Cerebellar cortex (tissue), 1 donor: ENCODE results near the gene MMD.

Source experiments
- DNase-seq: peaks from one replicate; pipeline ENCODE4 v3.0.0-alpha.2; 2015; ENCODE audit warnings: low spot score

The MMD gene

DNA sequence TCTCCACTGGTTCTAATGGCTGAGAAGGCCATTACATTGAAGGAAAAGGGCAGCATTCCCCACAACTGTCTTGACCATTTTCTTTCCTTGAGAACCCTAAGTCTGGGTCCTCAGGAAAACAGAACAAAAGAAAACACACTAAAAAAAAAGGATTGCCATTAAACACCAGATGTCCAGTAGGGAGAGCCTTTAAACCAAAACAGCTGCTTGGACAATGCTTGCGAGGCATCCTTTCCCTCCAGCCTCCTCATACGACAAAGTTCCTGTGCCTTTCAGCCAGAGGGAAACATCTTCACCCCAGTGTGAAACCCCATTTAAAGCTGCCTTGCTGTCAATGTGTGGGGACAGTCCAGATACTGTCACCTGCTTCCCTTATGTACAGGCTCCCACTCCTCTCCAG is 74.3 kb downstream of the MMD start:
- no peak for DNase-seq

DNA sequence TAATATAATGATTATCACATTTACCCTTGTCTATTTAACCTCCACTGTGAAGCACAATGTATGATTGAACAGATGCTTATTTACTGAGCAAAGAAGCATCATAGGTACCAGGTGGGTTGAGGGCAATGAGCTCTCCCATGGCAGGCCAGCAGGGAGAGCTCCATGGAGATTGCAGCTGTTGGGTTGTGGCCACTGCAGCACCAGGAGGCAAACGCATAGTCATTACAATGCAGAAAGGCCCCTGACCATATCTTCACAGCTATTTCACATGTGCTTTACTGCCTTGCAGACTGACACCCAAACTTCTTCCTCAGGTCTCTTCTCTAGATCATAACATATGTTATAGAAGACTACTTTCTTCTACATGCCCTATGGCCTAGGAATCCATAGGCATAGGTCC is 75.0 kb downstream of the MMD start:
- no peak for DNase-seq

DNA sequence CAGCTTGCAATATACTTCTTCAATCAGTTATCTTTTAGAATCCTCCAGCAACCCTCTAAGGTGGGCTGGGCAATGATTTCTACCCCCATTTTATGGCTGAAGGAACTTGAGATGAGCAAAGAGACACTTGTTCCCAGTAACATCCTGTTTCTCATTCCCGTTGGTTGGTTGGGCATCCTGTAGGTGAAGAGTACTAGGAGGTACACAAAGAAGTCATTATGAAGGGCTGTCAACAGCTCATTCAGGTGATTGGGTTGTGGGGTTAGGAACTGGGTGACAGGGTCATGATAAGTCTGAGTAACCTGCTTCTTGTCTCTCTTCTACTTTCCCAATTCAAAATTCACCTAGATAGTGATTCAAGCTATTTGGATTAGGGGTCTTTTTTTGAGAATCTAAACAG is 76.5 kb downstream of the MMD start:
- DNase-seq: no peak

DNA sequence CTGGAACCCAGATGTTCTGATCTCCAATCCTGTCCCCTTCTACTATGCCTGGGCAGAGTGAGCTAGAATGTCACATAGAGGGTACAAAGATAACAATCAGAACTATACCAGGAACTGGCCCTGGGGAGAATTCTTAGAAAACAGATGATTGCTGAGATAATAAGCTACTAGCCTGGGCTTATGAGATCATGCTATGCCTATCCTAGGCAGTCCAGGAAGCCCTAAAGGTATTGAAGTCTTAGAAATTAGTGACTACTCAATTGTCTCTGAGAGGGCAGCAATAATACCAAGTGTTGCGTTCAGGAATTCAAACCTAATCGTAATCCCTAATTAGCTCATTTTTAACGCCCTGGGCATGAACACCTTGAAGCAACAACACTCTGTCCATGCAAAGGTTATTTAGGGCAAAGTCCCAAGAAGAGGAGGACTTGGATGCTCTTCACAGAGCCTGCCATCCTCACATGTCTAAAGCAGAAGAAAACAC is 77.1 kb downstream of the MMD start:
- no peak for DNase-seq

DNA sequence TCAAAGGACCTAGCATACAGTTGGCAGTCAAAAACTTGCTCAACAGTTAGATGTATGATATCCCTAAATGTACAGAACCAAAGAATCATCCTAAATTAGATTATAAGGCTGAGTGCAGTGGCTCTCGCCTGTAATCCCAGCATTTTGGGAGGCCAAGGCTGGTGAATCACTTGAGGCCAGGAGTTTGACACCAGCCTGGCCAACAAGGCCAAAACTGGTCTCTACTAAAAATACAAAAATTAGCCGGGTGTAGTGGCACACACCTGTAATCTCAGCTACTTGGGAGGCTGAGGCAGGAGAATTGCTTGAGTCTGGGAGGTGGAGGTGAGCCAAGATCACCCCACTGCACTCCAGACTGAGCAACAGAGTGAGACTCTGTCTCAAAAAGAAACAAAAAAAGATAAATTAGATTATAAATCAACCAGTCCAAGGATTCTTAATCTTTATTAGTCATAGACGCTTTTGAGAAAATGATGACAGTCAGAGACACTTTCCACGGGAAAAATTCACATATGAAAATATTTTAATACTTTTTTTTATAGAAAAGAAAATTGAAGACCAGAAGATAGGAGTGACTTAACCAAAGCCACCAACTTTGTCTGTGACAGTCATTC is 77.6 kb downstream of the MMD start:
- no peak for DNase-seq

DNA sequence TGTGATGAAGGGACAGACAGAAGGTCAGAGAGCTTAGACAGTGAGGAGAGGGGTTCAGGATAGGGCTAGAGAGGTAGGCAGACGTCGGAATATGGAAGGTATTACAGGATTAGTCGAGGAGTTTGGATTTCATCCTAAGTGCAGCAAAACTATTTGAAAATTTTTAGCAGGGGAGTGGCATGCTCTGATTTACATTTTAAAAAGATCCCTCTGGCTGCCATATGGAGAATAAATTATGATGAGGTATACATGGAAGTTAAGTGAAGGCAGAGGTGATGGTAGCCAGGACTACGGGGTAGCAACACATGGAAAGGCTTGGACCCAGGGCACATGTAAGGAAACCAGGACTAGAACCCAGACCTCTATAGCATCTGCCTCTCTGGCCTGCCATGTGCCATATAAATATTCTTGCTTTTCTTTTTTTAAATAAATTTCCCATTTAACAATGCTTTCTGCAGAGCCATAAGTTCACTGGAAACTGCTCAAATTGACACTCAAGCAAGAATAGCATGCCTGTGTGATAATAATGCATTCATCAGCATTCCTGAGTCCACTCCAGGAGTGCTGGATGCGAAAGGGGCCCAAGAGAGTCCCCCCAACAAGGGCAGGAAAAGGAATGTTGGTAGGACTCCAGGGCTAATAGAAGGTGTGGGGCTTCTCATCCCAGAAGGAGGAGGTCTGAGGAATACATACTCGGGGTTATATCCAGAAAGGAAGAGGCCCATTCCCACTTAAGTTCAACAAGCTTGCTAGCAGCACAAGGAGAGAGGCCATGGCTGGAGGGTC is 78.6 kb downstream of the MMD start:
- DNase-seq: no peak
